ENCODE results near the gene RAC3. TPM values are rescaled to one million over a fixed set of nuclear protein-coding genes. Genes with fewer than 3 reads are reported as not detected.
A peak's percentile ranks its signal among the peaks of the same experiment; 100 is the strongest.
"Not testable (repeated sequence)": the region's sequence is repeated elsewhere in the genome, so short reads cannot be mapped to it uniquely, and the experiment has no call there.

The RAC3 gene
- total RNA-seq, 1 donor from 2014 or later, result 0.82 TPM

GRCh38 chr17:82036634-82037091 is 5.2 kb downstream of the RAC3 start:
- no peak for TF ChIP-seq CTCF (IDR thresholded peaks at IDR 0.05; ENCODE audit: borderline replicate concordance)
- Histone ChIP-seq H3K4me3 (peak overlapping the region; percentile 83), H3K36me3 (no peaks in the 10 kb centered on the region), H3K4me1 (peaks cover 28% of the 10 kb centered on the region), H3K27ac (replicated peaks) (peak overlapping the region; percentile 96), H3K27me3 (ENCODE audit: low read depth) (peaks cover 9% of the 10 kb centered on the region), H3K9me3 (replicated peaks) (no peaks in the 10 kb centered on the region)
- intact Hi-C loops (cut with micrococcal nuclease), result no loop called here
- no peak for DNase-seq

DNA sequence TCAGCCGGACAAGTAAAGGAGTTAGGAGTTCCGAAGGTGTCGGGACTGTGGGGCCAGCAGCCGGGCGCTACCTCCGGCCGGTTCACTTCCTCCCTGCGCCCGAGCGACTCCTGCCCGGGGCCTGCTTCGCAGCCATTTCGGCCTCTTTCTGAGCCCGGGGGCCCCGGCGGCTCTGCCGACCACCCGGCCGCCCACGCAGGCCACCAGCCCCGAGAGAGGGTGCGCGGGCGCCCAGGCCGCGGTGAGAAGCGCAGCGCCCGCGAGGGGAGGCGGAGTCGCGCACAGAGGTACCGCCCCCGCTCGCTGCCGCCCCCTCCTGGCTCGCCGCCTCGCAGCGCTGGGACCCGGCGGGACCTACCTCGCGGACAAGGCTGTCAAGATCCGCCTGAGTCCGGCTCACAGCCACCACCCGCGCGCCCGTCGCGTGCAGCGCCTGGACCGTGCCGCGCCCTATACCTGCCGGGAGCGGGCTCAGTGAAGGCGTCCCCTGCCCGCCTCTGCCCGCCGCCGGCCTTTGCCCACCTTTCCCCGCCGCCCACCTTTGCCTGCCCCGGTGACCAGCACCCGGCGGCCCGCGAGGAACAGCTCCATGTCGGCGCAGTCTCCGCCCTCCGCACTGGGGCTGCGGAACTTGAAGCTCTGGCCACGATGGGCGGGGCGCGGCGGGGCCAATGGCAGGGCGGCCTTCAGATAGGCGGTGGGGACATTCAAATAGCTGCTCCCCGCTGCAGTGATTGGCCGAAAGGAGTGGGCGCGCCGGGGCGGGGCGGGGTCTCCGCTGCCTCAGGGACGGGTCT is 5.8 kb downstream of the RAC3 start, which contains the start of gene DCXR:
Gene DCXR, minus strand, starts transcription at position 606 of the 797 bp plus-strand sequence. Its CDS starts 15 bp downstream, at position 591.
- Histone ChIP-seq H3K4me3 (peak within 1 kb of the TSS; percentile 83), H3K27ac (replicated peaks) (peak within 1 kb of the TSS; percentile 96), H3K27me3 (ENCODE audit: low read depth) (peaks cover 4% of the 10 kb centered on the region), H3K36me3 (no peaks in the 10 kb centered on the region), H3K4me1 (peaks cover 23% of the 10 kb centered on the region), H3K9me3 (replicated peaks) (no peaks in the 10 kb centered on the region)
- peak; percentile 99 for DNase-seq
- TF ChIP-seq CTCF (IDR thresholded peaks at IDR 0.05; ENCODE audit: borderline replicate concordance), result peak; percentile 87
- intact Hi-C loops (cut with micrococcal nuclease), result no loop called here

GRCh38 chr17:82037889-82038195 is 6.4 kb downstream of the RAC3 start:
- DNase-seq, result no peak
- peaks cover 22% of the 10 kb centered on the region for H3K4me1 ChIP-seq
- peak overlapping the region; percentile 96 for H3K27ac ChIP-seq (replicated peaks)
- TF ChIP-seq CTCF (IDR thresholded peaks at IDR 0.05; ENCODE audit: borderline replicate concordance), result no peak
- no peaks in the 10 kb centered on the region for H3K36me3 ChIP-seq
- peak overlapping the region; percentile 83 for H3K4me3 ChIP-seq
- H3K27me3 ChIP-seq (ENCODE audit: low read depth), result no peaks in the 10 kb centered on the region
- intact Hi-C loops (cut with micrococcal nuclease), result no loop called here
- no peaks in the 10 kb centered on the region for H3K9me3 ChIP-seq (replicated peaks)

GRCh38 chr17:82038796-82039409 is 7.4 kb downstream of the RAC3 start:
- H3K9me3 ChIP-seq (replicated peaks); H3K27me3 ChIP-seq (ENCODE audit: low read depth); intact Hi-C loops (cut with micrococcal nuclease); H3K27ac ChIP-seq (replicated peaks); H3K36me3 ChIP-seq; H3K4me3 ChIP-seq; DNase-seq: not testable (repeated sequence)
- peaks cover 22% of the 10 kb centered on the region for H3K4me1 ChIP-seq

DNA sequence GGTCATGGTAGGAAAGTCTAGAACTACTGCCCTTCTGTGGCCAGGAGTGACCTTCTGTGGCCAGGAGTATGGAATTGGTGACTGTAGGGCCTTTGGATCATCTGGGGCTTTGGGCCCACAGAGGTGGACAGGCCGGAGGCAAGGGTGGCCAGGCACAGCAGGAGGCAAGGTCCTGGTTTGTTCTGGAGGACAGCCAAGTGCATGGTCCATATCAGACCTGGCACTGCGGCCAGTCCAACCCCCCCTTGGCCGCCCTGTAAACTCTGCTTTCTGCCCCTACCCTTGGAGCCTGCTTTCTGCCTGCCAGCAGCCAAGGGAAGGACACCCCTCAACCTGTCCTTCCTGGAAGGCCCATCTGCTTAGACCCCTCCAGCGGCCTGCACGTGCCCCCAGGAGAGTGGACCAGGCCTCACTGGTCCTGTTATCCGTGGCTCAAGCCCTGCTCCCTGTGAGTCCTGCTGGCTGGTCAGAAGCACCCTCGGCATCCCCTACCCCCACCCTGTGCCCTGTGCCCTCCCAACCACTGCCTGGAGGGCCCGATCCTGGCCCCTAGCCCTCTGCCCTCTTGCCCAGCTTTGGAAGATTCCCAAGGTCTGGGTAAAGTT is 8.3 kb downstream of the RAC3 start:
- H3K4me1 ChIP-seq, result peaks cover 22% of the 10 kb centered on the region
- H3K9me3 ChIP-seq (replicated peaks), result no peaks in the 10 kb centered on the region
- no peak for TF ChIP-seq CTCF (IDR thresholded peaks at IDR 0.05; ENCODE audit: borderline replicate concordance)
- H3K27me3 ChIP-seq (ENCODE audit: low read depth), result no peaks in the 10 kb centered on the region
- intact Hi-C loops (cut with micrococcal nuclease), result no loop called here
- H3K4me3 ChIP-seq, result no peak overlapping the region
- no peak for DNase-seq
- no peaks in the 10 kb centered on the region for H3K36me3 ChIP-seq
- no peak overlapping the region for H3K27ac ChIP-seq (replicated peaks)
